ENCODE data around the gene RPL22L1.

Gene RPL22L1

GRCh38 chr3:170852324-170852723 lies 17.7 kb downstream of the RPL22L1 start:
- H3K9me3 ChIP-seq (ENCODE audit: insufficient read depth, low read length, severe bottlenecking): no peaks in the 10 kb centered on the region
- no peak overlapping the region for H2AFZ ChIP-seq (ENCODE audit: low read depth, low read length)
- ATAC-seq (ENCODE audit: insufficient read depth, low read depth): no peak
- TF ChIP-seq EZH2 (IDR thresholded peaks at IDR 0.05; ENCODE audit: borderline replicate concordance, low read depth, low read length, severe bottlenecking) (no peak), CTCF (IDR thresholded peaks at IDR 0.05; ENCODE audit: borderline replicate concordance, extremely low read depth, low read length, poor library complexity, severe bottlenecking) (no peak)
- H3K27ac ChIP-seq (ENCODE audit: low read length): no peak overlapping the region
- no peak overlapping the region for H3K4me2 ChIP-seq (ENCODE audit: insufficient read depth, low read length)
- no peak overlapping the region for H3K4me3 ChIP-seq (ENCODE audit: low read depth in 1 of 2, low read length in 2 of 2)
- no peak for DNase-seq
- no peak overlapping the region for H3K9ac ChIP-seq (ENCODE audit: low read depth, low read length)
- no peaks in the 10 kb centered on the region for H3K4me1 ChIP-seq (ENCODE audit: insufficient read depth, low read length)
- H4K20me1 ChIP-seq (ENCODE audit: insufficient read depth, low read length): no peaks in the 10 kb centered on the region
- H3K36me3 ChIP-seq (ENCODE audit: insufficient read depth, low read length): no peaks in the 10 kb centered on the region
- no peaks in the 10 kb centered on the region for H3K79me2 ChIP-seq (ENCODE audit: insufficient read depth, low read length)
- H3K27me3 ChIP-seq (ENCODE audit: insufficient read depth, low read length, poor library complexity): peaks cover 6% of the 10 kb centered on the region

- H2AFZ ChIP-seq (ENCODE audit: low read depth, low read length): no peak overlapping the region
- no peaks in the 10 kb centered on the region for H4K20me1 ChIP-seq (ENCODE audit: insufficient read depth, low read length)
- peaks cover 11% of the 10 kb centered on the region for H3K27me3 ChIP-seq (ENCODE audit: insufficient read depth, low read length, poor library complexity)
- no peaks in the 10 kb centered on the region for H3K4me1 ChIP-seq (ENCODE audit: insufficient read depth, low read length)
- ATAC-seq (ENCODE audit: insufficient read depth, low read depth): no peak
- no peaks in the 10 kb centered on the region for H3K36me3 ChIP-seq (ENCODE audit: insufficient read depth, low read length)
- no peak overlapping the region for H3K4me2 ChIP-seq (ENCODE audit: insufficient read depth, low read length)
- TF ChIP-seq CTCF (IDR thresholded peaks at IDR 0.05; ENCODE audit: borderline replicate concordance, extremely low read depth, low read length, poor library complexity, severe bottlenecking) (peak; percentile 56), EZH2 (IDR thresholded peaks at IDR 0.05; ENCODE audit: borderline replicate concordance, low read depth, low read length, severe bottlenecking) (no peak)
- no peak overlapping the region for H3K4me3 ChIP-seq (ENCODE audit: low read depth in 1 of 2, low read length in 2 of 2)
- no peaks in the 10 kb centered on the region for H3K9me3 ChIP-seq (ENCODE audit: insufficient read depth, low read length, severe bottlenecking)
- H3K9ac ChIP-seq (ENCODE audit: low read depth, low read length): no peak overlapping the region
- DNase-seq: no peak
- no peaks in the 10 kb centered on the region for H3K79me2 ChIP-seq (ENCODE audit: insufficient read depth, low read length)
- no peak overlapping the region for H3K27ac ChIP-seq (ENCODE audit: low read length)
Observed at GRCh38 chr3:170848292-170848917, 21.6 kb downstream of the RPL22L1 start.

GRCh38 chr3:170844377-170844776 lies 25.6 kb downstream of the RPL22L1 start:
- DNase-seq (no peak), ATAC-seq (ENCODE audit: insufficient read depth, low read depth) (no peak)
- H3K27ac ChIP-seq (ENCODE audit: low read length): no peak overlapping the region
- no peaks in the 10 kb centered on the region for H3K79me2 ChIP-seq (ENCODE audit: insufficient read depth, low read length)
- H3K27me3 ChIP-seq (ENCODE audit: insufficient read depth, low read length, poor library complexity): peaks cover 14% of the 10 kb centered on the region
- H3K9me3 ChIP-seq (ENCODE audit: insufficient read depth, low read length, severe bottlenecking): no peaks in the 10 kb centered on the region
- H3K9ac ChIP-seq (ENCODE audit: low read depth, low read length): no peak overlapping the region
- no peak overlapping the region for H3K4me2 ChIP-seq (ENCODE audit: insufficient read depth, low read length)
- no peaks in the 10 kb centered on the region for H4K20me1 ChIP-seq (ENCODE audit: insufficient read depth, low read length)
- no peaks in the 10 kb centered on the region for H3K36me3 ChIP-seq (ENCODE audit: insufficient read depth, low read length)
- H2AFZ ChIP-seq (ENCODE audit: low read depth, low read length): peak overlapping the region; percentile 16; the same call in 1 of the 2 replicates
- no peak for TF ChIP-seq CTCF (IDR thresholded peaks at IDR 0.05; ENCODE audit: borderline replicate concordance, extremely low read depth, low read length, poor library complexity, severe bottlenecking)
- TF ChIP-seq EZH2 (IDR thresholded peaks at IDR 0.05; ENCODE audit: borderline replicate concordance, low read depth, low read length, severe bottlenecking): no peak
- H3K4me3 ChIP-seq (ENCODE audit: low read depth in 1 of 2, low read length in 2 of 2): no peak overlapping the region
- no peaks in the 10 kb centered on the region for H3K4me1 ChIP-seq (ENCODE audit: insufficient read depth, low read length)

All from DND-41 (cell line).